Natural killer cell (primary cell): Measurements from ENCODE around the gene CSRP1. TPM values are rescaled to one million over a fixed set of nuclear protein-coding genes. Genes with fewer than 3 reads are reported as not detected.

Experiments used
- ATAC-seq, 3 donors: fragments of 150-1000 bp in 2 of 3; fragments of 200-7000 bp in 1 of 3; cut with Tn5 transposase; 1 replicate in 1 of 3; 2 replicates in 2 of 3; pipeline ENCODE4 v1.10.0; 2021; ENCODE audit warnings: mild to moderate bottlenecking in 2 of 3, moderate library complexity in 2 of 3
- DNase-seq, 2 donors: peaks; one replicate each; pipeline versions ENCODE4 v3.0.0 to v3.0.0-alpha.2; 2013 to 2021; ENCODE audit warnings: mixed read lengths in 1 of 2
- H3K27ac ChIP-seq: one replicate; pipeline ENCODE4 v1.5.1; 2013; ENCODE audit warnings: mild to moderate bottlenecking, low read length
- H3K27me3 ChIP-seq: one replicate; pipeline ENCODE4 v1.6.1; 2013; ENCODE audit warnings: low read length; ENCODE audit not compliant: control insufficient read depth, insufficient read depth
- H3K36me3 ChIP-seq: one replicate; pipeline ENCODE4 v1.6.1; 2013; ENCODE audit warnings: low read length; ENCODE audit not compliant: control insufficient read depth, insufficient read depth
- H3K4me1 ChIP-seq: one replicate; pipeline ENCODE4 v1.6.1; 2013; ENCODE audit warnings: low read length; ENCODE audit not compliant: control insufficient read depth, insufficient read depth
- H3K4me3 ChIP-seq: one replicate; pipeline ENCODE4 v1.5.1; 2013; ENCODE audit warnings: low read length
- H3K9me3 ChIP-seq: one replicate; pipeline ENCODE4 v1.6.1; 2013; ENCODE audit warnings: low read length; ENCODE audit not compliant: control insufficient read depth, insufficient read depth
- H3K27ac Mint-ChIP-seq, 2 donors: one replicate each; pipeline ENCODE4 v1.8.0; 2022; ENCODE audit warnings: mild to moderate bottlenecking in 2 of 2, mixed read lengths in 2 of 2, moderate library complexity in 1 of 2
- H3K27me3 Mint-ChIP-seq, 2 donors: one replicate each; pipeline ENCODE4 v1.8.0; 2022; ENCODE audit warnings: low read depth in 2 of 2, mixed read lengths in 2 of 2
- H3K36me3 Mint-ChIP-seq: one replicate; pipeline ENCODE4 v1.8.0; 2022; ENCODE audit warnings: mixed read lengths
- H3K4me1 Mint-ChIP-seq, 2 donors: one replicate each; pipeline ENCODE4 v1.8.0; 2022; ENCODE audit warnings: mixed read lengths in 2 of 2
- H3K4me3 Mint-ChIP-seq: one replicate; pipeline ENCODE4 v1.8.0; 2022; ENCODE audit warnings: mild to moderate bottlenecking, moderate library complexity, mixed read lengths
- H3K9me3 Mint-ChIP-seq, 2 donors: one replicate each; pipeline ENCODE4 v1.8.0; 2022; ENCODE audit warnings: mixed read lengths in 2 of 2
- CTCF ChIP-seq: fragments of 200-600 bp; IDR thresholded peaks from one replicate; pipeline ENCODE4 v1.8.0; 2022; ENCODE audit warnings: antibody characterized with exemption
- WGBS: methylation state at CpG from one replicate; pipeline ENCODE4 v1.1.7; 2013; ENCODE audit warnings: missing lambda C conversion rate; ENCODE audit not compliant: insufficient coverage; 5-methylcytosine and 5-hydroxymethylcytosine counted together
- intact Hi-C: fragments of 100-400 bp; cut with micrococcal nuclease; formaldehyde crosslinking; loops from one replicate; pipeline ENCODE4 v1.14.2; 2022
- total RNA-seq, 4 donors: library from RNA; stranded (reverse); fragments of 120-200 nt in 1 of 4; gene quantifications; one replicate each; pipeline versions ENCODE4 v1.2.3 to v1.2.4, GENCODE V29; 2013 to 2022

The CSRP1 gene
- total RNA-seq, 3 donors from 2014 or later (not counting 1 experiment from before 2014, with no cell fraction given), result 36.9 to 48.4 (median 44.1) TPM

- Mint-ChIP-seq H3K9me3 (no peaks in the 10 kb centered on the region), H3K4me1 (no peaks in the 10 kb centered on the region), H3K27ac (no peak overlapping the region), H3K27me3 (peaks cover 0 to 16% of the 10 kb centered on the region in 2 donors), H3K4me3 (no peak overlapping the region), H3K36me3 (no peaks in the 10 kb centered on the region)
- WGBS, result 75% methylated on average over 3 of the region's 3 CpGs
- intact Hi-C loops, result no loop called here
- ATAC-seq, result no peak
- H3K9me3 ChIP-seq, result no peaks in the 10 kb centered on the region
- H3K4me3 ChIP-seq, result no peak overlapping the region
- H3K4me1 ChIP-seq, result no peaks in the 10 kb centered on the region
- DNase-seq, result no peak
- H3K36me3 ChIP-seq, result no peaks in the 10 kb centered on the region
- H3K27ac ChIP-seq, result no peak overlapping the region
- TF ChIP-seq CTCF, result no peak
- H3K27me3 ChIP-seq, result no peaks in the 10 kb centered on the region
Observed at GRCh38 chr1:201459052-201459451, 47.9 kb downstream of the CSRP1 start.

GRCh38 chr1:201457508-201457960 lies 49.4 kb downstream of the CSRP1 start:
- H3K27ac Mint-ChIP-seq, result no peak overlapping the region
- 69% methylated on average over 3 of the region's 4 CpGs for WGBS
- no peaks in the 10 kb centered on the region for H3K36me3 Mint-ChIP-seq
- intact Hi-C loops, result no loop called here
- H3K4me1 ChIP-seq, result no peaks in the 10 kb centered on the region
- no peak for DNase-seq
- no peak overlapping the region for H3K27ac ChIP-seq
- no peak overlapping the region for H3K4me3 Mint-ChIP-seq
- no peaks in the 10 kb centered on the region for H3K9me3 Mint-ChIP-seq
- no peaks in the 10 kb centered on the region for H3K27me3 ChIP-seq
- H3K27me3 Mint-ChIP-seq, result peaks cover 0 to 16% of the 10 kb centered on the region in 2 donors
- TF ChIP-seq CTCF, result no peak
- no peaks in the 10 kb centered on the region for H3K9me3 ChIP-seq
- no peaks in the 10 kb centered on the region for H3K4me1 Mint-ChIP-seq
- H3K4me3 ChIP-seq, result no peak overlapping the region
- no peaks in the 10 kb centered on the region for H3K36me3 ChIP-seq
- no peak for ATAC-seq

GRCh38 chr1:201456499-201457309 lies 50.2 kb downstream of the CSRP1 start:
- intact Hi-C loops, result no loop called here
- H3K36me3 Mint-ChIP-seq, result no peaks in the 10 kb centered on the region
- no peak overlapping the region for H3K4me3 Mint-ChIP-seq
- Histone ChIP-seq H3K36me3 (no peaks in the 10 kb centered on the region), H3K9me3 (no peaks in the 10 kb centered on the region), H3K27ac (no peak overlapping the region), H3K27me3 (no peaks in the 10 kb centered on the region), H3K4me1 (no peaks in the 10 kb centered on the region), H3K4me3 (no peak overlapping the region)
- peaks cover 0 to 3% of the 10 kb centered on the region in 2 donors for H3K4me1 Mint-ChIP-seq
- H3K9me3 Mint-ChIP-seq, result no peaks in the 10 kb centered on the region
- no peak for TF ChIP-seq CTCF
- ATAC-seq (no peak), DNase-seq (no peak)
- peaks cover 0 to 16% of the 10 kb centered on the region in 2 donors for H3K27me3 Mint-ChIP-seq
- WGBS, result 63% methylated on average over 10 of the region's 11 CpGs
- H3K27ac Mint-ChIP-seq, result no peak overlapping the region
